ENCODE results near the gene FAM187B.

- no peak for TF ChIP-seq CTCF (optimal IDR thresholded peaks at IDR 0.05 in 1 of 3, IDR thresholded peaks at IDR 0.05 in 1 of 3, conservative IDR thresholded peaks at IDR 0.05 in 1 of 3; ENCODE audit: extremely low read depth in 1 of 3, insufficient read depth in 2 of 3, low read length in 3 of 3)
- TF ChIP-seq EZH2 (IDR thresholded peaks at IDR 0.05; ENCODE audit: low read length) = no peak
Measured at GRCh38 chr19:35179830-35180229, 48.7 kb downstream of the FAM187B start.
